Endothelial cell of umbilical vein (primary cell): ENCODE results near the gene NUDT21. TPM values are rescaled to one million over a fixed set of nuclear protein-coding genes. Genes with fewer than 3 reads are reported as not detected.
"Not testable (repeated sequence)": the region's sequence is repeated elsewhere in the genome, so short reads cannot be mapped to it uniquely, and the experiment has no call there.

Experiments
- BruUV-seq: library from RNA; stranded (reverse); fragments of 400-500 nt; replicated peaks from 2 replicates; lab custom pipeline; 2021; lab: Mats Ljungman, UMichigan
- CTCF ChIA-PET: fragments of 300-600, 350-600 bp; sonication (Branson Sonifier 250); formaldehyde crosslinking; loops from one replicate; lab custom pipeline; 2021; ENCODE audit warnings: antibody characterized with exemption, inconsistent platforms; lab: Charles Lee
- POLR2A ChIA-PET: fragments of 300-600, 350-600 bp; sonication (Branson Sonifier 250); formaldehyde crosslinking; loops from one replicate; lab custom pipeline; 2021; ENCODE audit warnings: antibody characterized with exemption, inconsistent platforms; lab: Charles Lee
- DNase-seq: peaks from one replicate; pipeline ENCODE4 v3.0.0-alpha.2; 2011; ENCODE audit warnings: low read depth, low spot score
- FAIRE-seq: peaks from 2 replicates; lab custom pipeline; 2011; peaks lifted over from hg19 to GRCh38; lab: Jason Lieb, UNC
- H2AFZ ChIP-seq: 2 replicates; pipeline ENCODE4 v1.6.0; 2012; ENCODE audit warnings: low read depth, low read length, control low read depth, inconsistent platforms
- H3K27ac ChIP-seq: 2 replicates; pipeline ENCODE4 v1.5.1; 2011; ENCODE audit warnings: low read depth, mild to moderate bottlenecking, control low read depth, low read length, moderate library complexity; ENCODE audit not compliant: insufficient read depth
- H3K27me3 ChIP-seq, 2 experiments: 2 replicates each; pipeline versions ENCODE4 v1.6.0 to v1.6.1; 2011; ENCODE audit warnings: low read length in 2 of 2, mixed read lengths in 1 of 2; ENCODE audit not compliant: control insufficient read depth in 2 of 2, insufficient read depth in 2 of 2
- H3K36me3 ChIP-seq, 2 experiments: 2 replicates in 1 of 2; 3 replicates in 1 of 2; pipeline ENCODE4 v1.5.1; 2011; ENCODE audit warnings: low read length in 2 of 2, mild to moderate bottlenecking in 1 of 2, moderate library complexity in 1 of 2; ENCODE audit not compliant: control insufficient read depth in 2 of 2, insufficient read depth in 2 of 2; ENCODE audit errors: extremely low read depth in 1 of 2
- H3K4me1 ChIP-seq: 3 replicates; pipeline ENCODE4 v1.5.1; 2011; ENCODE audit warnings: mild to moderate bottlenecking, low read length; ENCODE audit not compliant: control insufficient read depth, insufficient read depth; ENCODE audit errors: extremely low read depth
- H3K4me2 ChIP-seq: 2 replicates; pipeline ENCODE4 v1.6.1; 2011; ENCODE audit warnings: low read length, control low read depth, mixed read lengths; ENCODE audit not compliant: insufficient read depth
- H3K4me3 ChIP-seq, 3 experiments: fragments of 200-600 bp in 1 of 3; sonication (generic), shearing (Covaris generic) in 1 of 3; replicated peaks in 1 of 3; 2 replicates each; pipeline ENCODE4 v1.5.1; 2011 to 2016; ENCODE audit warnings: control low read depth in 3 of 3, low read length in 3 of 3, mild to moderate bottlenecking in 2 of 3, inconsistent platforms in 1 of 3, low read depth in 1 of 3, moderate library complexity in 1 of 3; ENCODE audit not compliant: insufficient read depth in 1 of 3
- H3K79me2 ChIP-seq: 2 replicates; pipeline ENCODE4 v1.6.0; 2012; ENCODE audit warnings: low read length, inconsistent platforms; ENCODE audit not compliant: control insufficient read depth, insufficient read depth
- H3K9ac ChIP-seq: replicated peaks from 2 replicates; pipeline ENCODE3; 2011; ENCODE audit warnings: low read length, control low read depth; ENCODE audit not compliant: insufficient read depth; ENCODE audit errors: extremely low read depth
- H3K9me1 ChIP-seq: replicated peaks from 3 replicates; pipeline ENCODE4 v1.6.0; 2011; ENCODE audit warnings: mild to moderate bottlenecking, low read length; ENCODE audit not compliant: control insufficient read depth, insufficient read depth; ENCODE audit errors: extremely low read depth
- H3K9me3 ChIP-seq: replicated peaks from 2 replicates; pipeline ENCODE4 v1.5.1; 2012; ENCODE audit warnings: low read length, inconsistent platforms; ENCODE audit not compliant: control insufficient read depth, insufficient read depth
- H4K20me1 ChIP-seq: replicated peaks from 2 replicates; pipeline ENCODE3; 2011; ENCODE audit warnings: mild to moderate bottlenecking, low read length; ENCODE audit not compliant: control insufficient read depth, insufficient read depth; ENCODE audit errors: extremely low read depth
- GATA2 ChIP-seq: IDR thresholded peaks from 2 replicates; pipeline ENCODE4 v1.7.0; 2011; ENCODE audit warnings: low read depth, mild to moderate bottlenecking, moderate library complexity, mixed read lengths, low read length; ENCODE audit not compliant: insufficient read length, insufficient read depth
- MYC ChIP-seq: IDR thresholded peaks from one replicate; pipeline ENCODE4 v1.6.1; 2011; ENCODE audit warnings: mild to moderate bottlenecking, low read depth, low read length
- POLR2A ChIP-seq: IDR thresholded peaks from 2 replicates; pipeline ENCODE4 v1.6.1; 2012; ENCODE audit warnings: low read depth, mild to moderate bottlenecking, control low read depth, low read length
- dilution Hi-C: fragments of 300-500 bp; cut with MboI; formaldehyde crosslinking; loops from one replicate; pipeline ENCODE4 v1.15.0; 2019; ENCODE audit warnings: low sequenced_read_pairs; ENCODE audit not compliant: extremely low pct_ligation_motif_present
- intact Hi-C: fragments of 100-400 bp; cut with micrococcal nuclease; formaldehyde crosslinking; loops from one replicate; pipeline ENCODE4 v1.10.0; 2022
- polyA plus RNA-seq, 4 experiments: library from polyadenylated mRNA; depleted of rRNA in 3 of 4; stranded (reverse) in 3 of 4; unstranded in 1 of 4; fragments of >200 nt; gene quantifications; 2 replicates each; pipeline versions ENCODE4 v1.2.1 to v1.2.3, GENCODE V29; 2011 to 2012; ENCODE audit warnings: missing spikeins in 1 of 4
- total RNA-seq: library from RNA; stranded (reverse); gene quantifications from 2 replicates; pipeline ENCODE4 v1.2.3, GENCODE V29; 2021

The NUDT21 gene
- total and polyA plus RNA-seq, 2 donors (not counting 3 experiments of a cell fraction or from before 2014, with no cell fraction given): 56.4 to 158 TPM

DNA sequence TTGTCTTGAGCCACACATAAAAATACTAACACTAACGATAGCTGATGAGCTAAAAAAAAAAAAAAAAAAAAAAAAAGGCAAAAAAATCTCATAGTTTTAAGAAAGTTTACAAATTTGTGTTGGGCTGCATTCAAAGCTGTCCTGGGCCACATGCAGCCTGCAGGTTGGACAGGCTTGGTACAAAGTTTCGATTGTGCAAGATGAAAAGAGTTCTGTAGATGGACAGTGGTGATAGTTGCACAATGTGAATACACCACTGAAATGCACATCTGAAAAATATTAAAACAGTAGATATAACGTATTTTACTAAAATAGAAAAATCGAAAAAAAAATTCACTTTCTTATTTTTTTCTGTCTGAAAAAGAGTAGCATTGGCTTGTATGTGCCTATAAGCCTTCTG lies 68.7 kb downstream of the NUDT21 start:
- H3K27me3 ChIP-seq: no peaks in the 10 kb centered on the region
- dilution Hi-C loops (no loop called here), intact Hi-C loops (no loop called here)
- peaks cover 2% of the 10 kb centered on the region for H3K79me2 ChIP-seq
- ChIA-PET CTCF (interaction anchor here (1.2 to 1.5 kb wide), 2 partner anchors 12 to 1500 kb away, joined by 4 to 5 read pairs; no protein-coding TSS in a partner anchor), POLR2A (interaction anchor here (0.6 kb wide), 1 partner anchor 18 kb away, joined by 4 read pairs; no protein-coding TSS in a partner anchor)
- H3K4me2 ChIP-seq: no peak overlapping the region
- peaks cover 6% of the 10 kb centered on the region for H3K9me3 ChIP-seq
- no peak for DNase-seq
- H3K9ac ChIP-seq: no peak overlapping the region
- H3K9me1 ChIP-seq: no peaks in the 10 kb centered on the region
- BruUV-seq: no TSS peak
- no peak overlapping the region for H3K27ac ChIP-seq
- H2AFZ ChIP-seq: no peak overlapping the region
- H3K36me3 ChIP-seq: peaks cover 3 to 15% of the 10 kb centered on the region in 2 experiments
- no peaks in the 10 kb centered on the region for H3K4me1 ChIP-seq
- peak; percentile 38 for FAIRE-seq
- no peak for TF ChIP-seq GATA2
- TF ChIP-seq MYC: no peak
- TF ChIP-seq POLR2A: no peak
- no peak overlapping the region for H3K4me3 ChIP-seq
- H4K20me1 ChIP-seq: no peaks in the 10 kb centered on the region

DNA sequence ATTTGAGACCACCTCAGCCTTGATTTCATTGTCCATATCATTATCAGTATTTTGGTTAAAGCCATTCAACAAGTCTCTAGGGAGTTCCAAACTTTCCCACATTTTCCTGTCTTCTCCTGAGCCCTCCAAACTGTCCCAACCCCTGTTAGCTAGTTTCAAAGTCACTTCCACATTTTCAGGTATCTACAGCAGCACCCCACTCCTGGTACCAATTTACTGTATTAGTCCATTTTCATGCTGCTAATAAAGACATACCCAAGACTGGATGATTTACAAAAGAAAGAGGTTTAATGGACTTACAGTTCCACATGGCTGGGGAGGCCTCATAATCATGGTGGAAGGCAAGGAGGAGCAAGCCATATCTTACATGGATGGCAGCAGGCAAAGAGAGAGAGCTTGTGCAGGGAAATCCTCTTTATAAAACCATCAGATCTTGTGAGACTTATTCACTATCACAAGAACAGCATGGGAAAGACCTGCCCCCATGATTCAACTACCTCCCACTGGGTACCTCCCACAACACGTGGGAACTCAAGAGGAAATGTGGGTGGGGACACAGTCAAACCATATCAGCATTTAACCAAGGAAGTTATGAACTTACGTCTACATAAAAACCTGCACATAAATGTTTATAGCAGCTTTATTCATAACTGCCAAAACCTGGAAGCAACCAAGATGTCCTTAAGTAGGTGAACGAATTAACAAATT lies 70.2 kb downstream of the NUDT21 start:
- H3K9me1 ChIP-seq, H3K4me2 ChIP-seq, H2AFZ ChIP-seq, H3K27ac ChIP-seq, H3K9ac ChIP-seq, DNase-seq, intact Hi-C loops, H3K79me2 ChIP-seq, POLR2A ChIA-PET, BruUV-seq, H3K27me3 ChIP-seq, H3K9me3 ChIP-seq, H3K4me3 ChIP-seq, H3K4me1 ChIP-seq, dilution Hi-C loops, FAIRE-seq, H4K20me1 ChIP-seq: not testable (repeated sequence)
- peaks cover 3 to 15% of the 10 kb centered on the region in 2 experiments for H3K36me3 ChIP-seq
- CTCF ChIA-PET: interaction anchor here (1.2 kb wide), 1 partner anchor 1498 kb away, joined by 4 read pairs; no protein-coding TSS in a partner anchor

Other genes with a start within 250 kb of the NUDT21 start
- 66.5 and 77.4 TPM in 2 replicates for gene AMFR, start 25.8 kb downstream of the NUDT21 start, total RNA-seq
- 71.7 and 75.4 TPM in 2 replicates for gene AMFR, start 25.8 kb downstream of the NUDT21 start, polyA plus RNA-seq
- gene OGFOD1, start 222 bp upstream of the NUDT21 start, total RNA-seq: 52.3 and 54.8 TPM in 2 replicates
- gene OGFOD1, start 222 bp upstream of the NUDT21 start, polyA plus RNA-seq: 16.5 and 26.6 TPM in 2 replicates
- 33.3 and 44.8 TPM in 2 replicates for gene BBS2, start 68.7 kb upstream of the NUDT21 start, total RNA-seq
- 36.7 and 37.6 TPM in 2 replicates for gene BBS2, start 68.7 kb upstream of the NUDT21 start, polyA plus RNA-seq
- not detected in 2 replicates for gene MT4, start 113.7 kb upstream of the NUDT21 start, total RNA-seq
- not detected in 2 replicates for gene MT4, start 113.7 kb upstream of the NUDT21 start, polyA plus RNA-seq
- gene MT3, start 138.2 kb upstream of the NUDT21 start, total RNA-seq: not detected in 2 replicates
- gene MT3, start 138.2 kb upstream of the NUDT21 start, polyA plus RNA-seq: 0.37 TPM in 1 of 2 replicates, not detected in the other
- gene MT2A, start 157.3 kb upstream of the NUDT21 start, total RNA-seq: 1,337 and 1,517 TPM in 2 replicates
- gene MT2A, start 157.3 kb upstream of the NUDT21 start, polyA plus RNA-seq: 260 and 276 TPM in 2 replicates
- gene MT1E, start 174.4 kb upstream of the NUDT21 start, total RNA-seq: 201 and 346 TPM in 2 replicates
- 186 and 208 TPM in 2 replicates for gene MT1E, start 174.4 kb upstream of the NUDT21 start, polyA plus RNA-seq
- 1.8 and 4.6 TPM in 2 replicates for gene MT1M, start 181.3 kb upstream of the NUDT21 start, total RNA-seq
- gene MT1M, start 181.3 kb upstream of the NUDT21 start, polyA plus RNA-seq: 4.1 and 4.3 TPM in 2 replicates
- gene MT1A, start 187.3 kb upstream of the NUDT21 start, total RNA-seq: 5.4 and 8.4 TPM in 2 replicates
- 2.3 and 6.5 TPM in 2 replicates for gene MT1A, start 187.3 kb upstream of the NUDT21 start, polyA plus RNA-seq
- gene MT1B, start 200.6 kb upstream of the NUDT21 start, total RNA-seq: not detected in 2 replicates
- not detected in 2 replicates for gene MT1B, start 200.6 kb upstream of the NUDT21 start, polyA plus RNA-seq
- 1.4 and 2.6 TPM in 2 replicates for gene MT1F, start 206.6 kb upstream of the NUDT21 start, total RNA-seq
- 2.2 and 2.3 TPM in 2 replicates for gene MT1F, start 206.6 kb upstream of the NUDT21 start, polyA plus RNA-seq
- not detected in 2 replicates for gene MT1G, start 216.7 kb upstream of the NUDT21 start, total RNA-seq
- gene MT1G, start 216.7 kb upstream of the NUDT21 start, polyA plus RNA-seq: 0.53 TPM in 1 of 2 replicates, not detected in the other
- gene MT1H, start 218.5 kb upstream of the NUDT21 start, total RNA-seq: not detected in 2 replicates
- not detected in 2 replicates for gene MT1H, start 218.5 kb upstream of the NUDT21 start, polyA plus RNA-seq
- gene MT1X, start 231.1 kb upstream of the NUDT21 start, total RNA-seq: 15.6 and 19.2 TPM in 2 replicates
- gene MT1X, start 231.1 kb upstream of the NUDT21 start, polyA plus RNA-seq: 46.7 and 73.6 TPM in 2 replicates